Common myeloid progenitor, CD34-positive (primary cell): ENCODE data around the gene OR56A3. TPM values are rescaled to one million over a fixed set of nuclear protein-coding genes. Genes with fewer than 3 reads are reported as not detected.
A peak's percentile ranks its signal among the peaks of the same experiment; 100 is the strongest.

ENCODE experiments used
- CTCF ChIA-PET: fragments of 350-600 bp; sonication (Branson Sonifier 250); formaldehyde crosslinking; loops from one replicate; lab custom pipeline; 2021; ENCODE audit warnings: antibody characterized with exemption; lab: Charles Lee
- POLR2A ChIA-PET: fragments of 350-600 bp; sonication (Branson Sonifier 250); formaldehyde crosslinking; loops from one replicate; lab custom pipeline; 2021; ENCODE audit warnings: antibody characterized with exemption; lab: Charles Lee
- DNase-seq, 3 donors: peaks; one replicate each; pipeline versions ENCODE4 v3.0.0 to v3.0.0-alpha.2; 2013
- H3K27ac ChIP-seq, 2 experiments: 1 replicate in 1 of 2; 2 replicates in 1 of 2; pipeline ENCODE4 v1.7.0; 2013; ENCODE audit warnings: inconsistent platforms in 2 of 2, low read length in 2 of 2, mild to moderate bottlenecking in 2 of 2, low read depth in 1 of 2, moderate library complexity in 1 of 2; ENCODE audit not compliant: severe bottlenecking in 2 of 2, insufficient read depth in 1 of 2, poor library complexity in 1 of 2
- H3K27me3 ChIP-seq, 5 experiments: replicated peaks in 2 of 5; 1 replicate in 3 of 5; 2 replicates in 2 of 5; pipeline versions ENCODE4 v1.6.1 to v1.7.0; 2013; ENCODE audit warnings: low read length in 4 of 5, mild to moderate bottlenecking in 2 of 5, moderate library complexity in 2 of 5, inconsistent platforms in 1 of 5; ENCODE audit not compliant: insufficient read depth in 5 of 5, control insufficient read depth in 4 of 5
- H3K36me3 ChIP-seq, 4 experiments: 1 replicate in 2 of 4; 2 replicates in 2 of 4; pipeline versions ENCODE4 v1.6.1 to v1.7.0; 2013; ENCODE audit warnings: low read length in 3 of 4, control low read depth in 1 of 4, mild to moderate bottlenecking in 1 of 4; ENCODE audit not compliant: control insufficient read depth in 4 of 4, insufficient read depth in 4 of 4
- H3K4me1 ChIP-seq, 4 experiments: 1 replicate in 3 of 4; 2 replicates in 1 of 4; pipeline versions ENCODE4 v1.6.1 to v1.7.1; 2013; ENCODE audit warnings: low read length in 3 of 4, mild to moderate bottlenecking in 3 of 4, control low read depth in 1 of 4, inconsistent platforms in 1 of 4, moderate library complexity in 1 of 4; ENCODE audit not compliant: control insufficient read depth in 4 of 4, insufficient read depth in 4 of 4; ENCODE audit errors: control extremely low read depth in 1 of 4
- H3K4me3 ChIP-seq, 7 experiments: 1 replicate in 4 of 7; 2 replicates in 3 of 7; pipeline versions ENCODE4 v1.5.1 to v1.7.0; 2013; ENCODE audit warnings: mild to moderate bottlenecking in 7 of 7, low read length in 6 of 7, moderate library complexity in 6 of 7, inconsistent platforms in 2 of 7, low read depth in 2 of 7, control low read depth in 1 of 7; ENCODE audit not compliant: insufficient read depth in 4 of 7, control insufficient read depth in 1 of 7; ENCODE audit errors: extremely low read depth in 1 of 7
- H3K9me3 ChIP-seq, 5 experiments: 1 replicate in 4 of 5; 2 replicates in 1 of 5; pipeline versions ENCODE4 v1.6.1 to v1.7.1; 2013; ENCODE audit warnings: low read length in 4 of 5, mild to moderate bottlenecking in 2 of 5, inconsistent platforms in 1 of 5, low read depth in 1 of 5, moderate library complexity in 1 of 5; ENCODE audit not compliant: control insufficient read depth in 4 of 5, insufficient read depth in 2 of 5; ENCODE audit errors: control extremely low read depth in 1 of 5
- WGBS: methylation state at CpG from one replicate; pipeline ENCODE4 v1.1.5; 2013; ENCODE audit not compliant: insufficient coverage; 5-methylcytosine and 5-hydroxymethylcytosine counted together
- polyA plus RNA-seq: library from polyadenylated mRNA; unstranded; fragments of 120-200 nt; gene quantifications from one replicate; pipeline ENCODE4 v1.2.1, GENCODE V29; 2013

OR56A3 gene, protein sequence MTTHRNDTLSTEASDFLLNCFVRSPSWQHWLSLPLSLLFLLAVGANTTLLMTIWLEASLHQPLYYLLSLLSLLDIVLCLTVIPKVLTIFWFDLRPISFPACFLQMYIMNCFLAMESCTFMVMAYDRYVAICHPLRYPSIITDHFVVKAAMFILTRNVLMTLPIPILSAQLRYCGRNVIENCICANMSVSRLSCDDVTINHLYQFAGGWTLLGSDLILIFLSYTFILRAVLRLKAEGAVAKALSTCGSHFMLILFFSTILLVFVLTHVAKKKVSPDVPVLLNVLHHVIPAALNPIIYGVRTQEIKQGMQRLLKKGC
- polyA plus RNA-seq = not detected

DNA sequence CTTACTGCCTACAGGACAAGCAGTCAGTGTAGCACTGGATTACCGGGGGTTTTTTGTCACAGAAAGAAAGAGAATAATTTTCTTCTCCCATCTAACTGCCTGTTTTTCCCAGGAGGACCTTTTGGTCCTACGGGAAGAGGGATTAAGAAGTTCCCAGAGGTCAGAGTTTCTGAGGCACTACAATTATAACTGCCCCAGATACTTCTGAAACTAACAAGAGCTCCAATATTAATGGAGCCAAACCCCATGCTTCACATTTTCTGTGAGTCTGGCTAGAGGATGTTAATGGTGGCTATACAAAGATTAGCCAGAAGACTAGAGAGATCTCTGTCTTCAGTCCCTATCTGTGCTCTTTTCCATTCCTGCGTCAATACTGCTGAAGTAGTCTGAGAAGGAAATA, at the start of gene OR56A3:
TSS of gene OR56A3 (plus strand) at position 301 of the 400 bp plus-strand sequence. CDS start 5,096 bp downstream, outside the sequence.
- WGBS = 93% methylated on average over 3 of the region's 3 CpGs
- Histone ChIP-seq H3K36me3 (no peaks in the 10 kb centered on the region), H3K9me3 (peaks cover 0 to 6% (median 4%) of the 10 kb centered on the region in 5 experiments), H3K4me1 (no peaks in the 10 kb centered on the region), H3K27me3 (peaks cover 0 to 2% (median 0%) of the 10 kb centered on the region in 5 experiments), H3K4me3 (no peak within 1 kb of the TSS), H3K27ac (no peak within 1 kb of the TSS)
- POLR2A ChIA-PET = no interaction called here
- CTCF ChIA-PET = no interaction called here
- no peak for DNase-seq

DNA sequence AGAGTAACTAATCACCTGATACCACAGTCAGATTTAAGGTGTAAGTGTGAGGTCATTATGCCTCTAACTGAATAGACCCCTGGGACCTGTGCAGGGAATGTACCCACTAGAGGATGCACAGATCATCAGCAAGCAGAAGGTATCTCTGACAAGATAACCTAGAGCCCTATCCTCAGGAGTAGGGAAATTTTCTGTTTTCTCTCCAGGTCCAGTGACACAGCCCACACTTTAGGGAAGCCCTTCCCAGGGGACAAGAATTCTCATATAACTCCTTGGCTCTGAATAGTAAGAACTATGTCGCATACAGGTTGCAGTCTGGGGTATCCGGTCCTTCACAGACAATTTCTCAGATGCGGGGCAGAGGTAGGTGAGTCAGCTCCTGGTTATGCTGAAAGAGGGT, 49.1 kb upstream of the OR56A3 start, which contains the start of gene OR52E5:
TSS of gene OR52E5 (plus strand) at position 301 of the 400 bp plus-strand sequence. CDS start 7,569 bp downstream, outside the sequence.
- Histone ChIP-seq H3K27ac (no peak within 1 kb of the TSS), H3K27me3 (no peaks in the 10 kb centered on the region), H3K4me3 (no peak within 1 kb of the TSS), H3K9me3 (no peaks in the 10 kb centered on the region), H3K36me3 (no peaks in the 10 kb centered on the region), H3K4me1 (no peaks in the 10 kb centered on the region)
- POLR2A ChIA-PET = no interaction called here
- DNase-seq = no peak
- CTCF ChIA-PET = interaction anchor here (1.0 to 1.6 kb wide), 3 partner anchors 10 to 293 kb away, joined by 3 to 4 read pairs (median 3); no protein-coding TSS in a partner anchor
- WGBS = 100% methylated on average over 3 of the region's 3 CpGs

DNA sequence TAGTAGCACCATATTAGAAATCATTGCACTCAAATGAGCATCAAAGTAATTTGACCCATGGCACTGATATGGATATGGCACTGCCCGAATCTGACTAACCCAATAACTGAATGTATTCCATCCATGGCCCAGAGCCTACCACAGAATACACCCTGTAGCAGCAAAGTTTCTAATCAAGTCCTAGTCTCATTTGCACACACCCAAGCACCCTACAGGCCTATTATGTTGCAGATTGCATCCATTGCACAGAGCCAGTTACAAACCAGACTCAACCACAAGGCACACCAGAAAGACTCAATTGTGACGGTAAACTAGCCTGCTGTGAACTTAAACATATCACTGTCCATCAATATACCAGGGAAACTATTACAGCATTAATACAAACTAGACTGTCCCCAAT, 42.5 kb upstream of the OR56A3 start:
- Histone ChIP-seq H3K27me3 (no peaks in the 10 kb centered on the region), H3K4me3 (no peak overlapping the region), H3K36me3 (no peaks in the 10 kb centered on the region), H3K4me1 (no peaks in the 10 kb centered on the region), H3K9me3 (no peaks in the 10 kb centered on the region), H3K27ac (no peak overlapping the region)
- no CpG with 5 or more reads among the region's 2 CpGs for WGBS
- no peak for DNase-seq
- POLR2A ChIA-PET = no interaction called here
- CTCF ChIA-PET = no interaction called here

DNA sequence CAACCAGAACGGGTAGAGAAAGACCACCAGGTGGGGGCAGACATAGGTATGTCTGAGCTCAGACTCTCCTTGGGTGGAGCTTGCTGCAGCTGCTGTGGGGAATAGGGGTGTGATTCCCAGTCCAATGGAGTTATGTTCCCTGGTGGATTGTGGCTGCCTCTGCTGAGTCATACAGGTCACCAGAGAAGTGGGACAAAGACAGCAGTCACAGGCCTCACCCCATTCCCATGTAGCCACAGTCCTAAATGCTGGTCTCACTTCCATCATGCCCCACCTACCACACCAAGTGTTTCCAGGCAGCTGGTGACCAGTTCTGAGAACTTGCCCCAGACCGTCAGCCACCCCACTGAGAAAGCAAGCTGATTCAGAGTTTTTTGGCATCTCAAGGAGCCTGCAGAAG, 31.5 kb upstream of the OR56A3 start:
- POLR2A ChIA-PET = no interaction called here

DNA sequence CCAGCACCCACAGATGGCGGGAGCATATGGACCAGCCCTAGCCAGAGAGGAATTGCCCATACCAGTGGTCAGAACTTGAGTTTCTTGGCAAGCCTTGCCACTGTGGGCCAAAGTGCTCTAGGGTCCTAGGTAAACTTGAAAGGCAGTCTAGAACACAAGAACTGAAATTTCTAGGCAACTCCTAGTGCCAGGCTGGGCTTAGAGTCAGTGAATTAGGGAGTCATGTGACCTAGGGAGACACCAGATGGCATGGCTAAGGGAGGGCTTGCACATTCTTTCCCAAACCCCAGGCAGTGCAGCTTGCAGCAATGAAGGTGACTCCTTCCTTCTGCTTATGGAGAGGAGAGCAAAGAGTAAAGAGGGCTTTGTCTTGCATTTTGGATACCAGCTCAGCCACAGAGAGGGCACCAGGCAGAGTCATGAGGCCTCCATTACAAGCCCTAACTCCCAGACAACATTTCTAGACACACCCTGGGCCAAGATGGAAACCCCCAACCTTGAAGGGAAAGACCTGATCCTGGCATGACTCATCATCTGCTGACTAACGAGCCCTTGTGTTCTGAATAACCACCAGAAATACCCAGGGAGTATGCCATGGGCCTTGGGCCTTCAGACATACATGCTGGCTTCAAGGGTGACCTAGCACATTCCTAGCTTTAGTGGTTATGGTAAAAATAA, 19.2 kb upstream of the OR56A3 start:
- ChIA-PET CTCF (no interaction called here), POLR2A (no interaction called here)
- H3K4me1 ChIP-seq = no peaks in the 10 kb centered on the region
- peak in 2 of 3 donors; percentile 5 to 11 for DNase-seq
- peaks cover 0 to 5% (median 1%) of the 10 kb centered on the region in 5 experiments for H3K9me3 ChIP-seq
- H3K36me3 ChIP-seq = no peaks in the 10 kb centered on the region
- H3K27me3 ChIP-seq = no peaks in the 10 kb centered on the region
- no peak overlapping the region for H3K27ac ChIP-seq
- 92% methylated on average over 2 of the region's 2 CpGs for WGBS
- no peak overlapping the region for H3K4me3 ChIP-seq

More for the DNA sequence above, 31.5 kb upstream of the OR56A3 start:
- no peak for DNase-seq
- 50% methylated on average over 1 of the region's 2 CpGs for WGBS
- H3K27ac ChIP-seq = no peak overlapping the region
- peaks cover 0 to 2% (median 0%) of the 10 kb centered on the region in 5 experiments for H3K27me3 ChIP-seq
- no peak overlapping the region for H3K4me3 ChIP-seq
- H3K9me3 ChIP-seq = peaks cover 0 to 3% (median 0%) of the 10 kb centered on the region in 5 experiments
- CTCF ChIA-PET = no interaction called here
- H3K4me1 ChIP-seq = no peaks in the 10 kb centered on the region
- H3K36me3 ChIP-seq = no peaks in the 10 kb centered on the region

DNA sequence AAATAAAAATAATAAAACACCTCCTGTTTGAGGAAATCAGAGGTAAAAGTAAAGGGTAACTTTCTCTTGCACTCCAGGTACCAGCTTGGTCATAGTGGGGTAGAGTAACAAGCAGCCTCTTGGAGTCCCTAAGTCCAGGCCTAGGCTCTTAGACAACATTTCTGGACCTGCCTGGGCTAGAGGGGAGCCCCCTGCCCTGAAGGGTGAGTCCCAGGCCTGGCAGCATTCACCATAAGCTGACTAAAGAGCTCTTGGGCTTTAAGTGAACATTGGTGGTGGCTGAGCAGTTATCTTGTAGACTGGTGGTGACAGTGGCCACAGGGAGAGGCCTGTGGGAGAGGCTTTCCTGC, 18.6 kb upstream of the OR56A3 start:
- Histone ChIP-seq H3K27me3 (no peaks in the 10 kb centered on the region), H3K9me3 (peaks cover 0 to 5% (median 1%) of the 10 kb centered on the region in 5 experiments), H3K36me3 (no peaks in the 10 kb centered on the region), H3K4me3 (no peak overlapping the region), H3K27ac (no peak overlapping the region), H3K4me1 (no peaks in the 10 kb centered on the region)
- ChIA-PET POLR2A (no interaction called here), CTCF (no interaction called here)
- DNase-seq = no peak

DNA sequence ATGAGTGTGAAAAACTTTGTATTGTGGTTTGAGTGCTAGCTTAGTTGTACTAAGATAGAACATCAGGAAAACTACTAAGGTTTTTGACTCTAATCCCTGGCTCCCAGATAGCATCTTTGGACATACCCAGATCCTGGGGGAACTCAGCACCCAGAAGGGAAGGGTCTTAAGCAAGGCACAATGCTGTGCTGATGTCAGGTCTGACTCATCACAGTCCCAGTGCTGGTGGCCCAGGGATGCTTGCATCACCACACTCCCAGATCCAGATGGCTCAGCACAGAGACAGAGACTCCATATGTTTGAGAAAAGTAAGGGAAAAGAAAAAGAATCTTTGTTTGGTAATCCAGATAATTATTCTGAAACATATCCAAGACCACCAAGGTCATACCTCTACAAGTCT, 18.3 kb upstream of the OR56A3 start:
- Histone ChIP-seq H3K9me3 (peaks cover 0 to 5% (median 1%) of the 10 kb centered on the region in 5 experiments), H3K4me1 (no peaks in the 10 kb centered on the region), H3K36me3 (no peaks in the 10 kb centered on the region), H3K27me3 (no peaks in the 10 kb centered on the region), H3K4me3 (no peak overlapping the region), H3K27ac (no peak overlapping the region)
- POLR2A ChIA-PET = no interaction called here
- CTCF ChIA-PET = no interaction called here
- DNase-seq = no peak
